HEK293 (cell line): ENCODE results near the gene PEX14.

ENCODE experiments used
- CTCF ChIP-seq: fragments of 450-650 bp; formaldehyde crosslinking; IDR thresholded peaks from 2 replicates; pipeline ENCODE4 v1.5.1; 2016; ENCODE audit warnings: missing biosample characterization, missing genetic modification characterization
- ELK4 ChIP-seq: IDR thresholded peaks from 2 replicates; pipeline ENCODE4 v1.6.1; 2011; ENCODE audit warnings: mild to moderate bottlenecking, low read depth, low read length, borderline replicate concordance
- KLF10 ChIP-seq: fragments of 450-650 bp; IDR thresholded peaks from 2 replicates; pipeline ENCODE4 v1.5.1; 2018; ENCODE audit warnings: missing biosample characterization, mild to moderate bottlenecking, missing genetic modification characterization
- REST ChIP-seq: fragments of 450-650 bp; formaldehyde crosslinking; IDR thresholded peaks from 2 replicates; pipeline ENCODE4 v1.5.1; 2016; ENCODE audit warnings: missing biosample characterization, missing genetic modification characterization
- SALL2 ChIP-seq: fragments of 450-650 bp; formaldehyde crosslinking; IDR thresholded peaks from 2 replicates; pipeline ENCODE4 v1.5.0; 2017; ENCODE audit warnings: missing biosample characterization, mild to moderate bottlenecking, missing genetic modification characterization, borderline replicate concordance
- SP2 ChIP-seq: fragments of 450-650 bp; formaldehyde crosslinking; IDR thresholded peaks from 2 replicates; pipeline ENCODE4 v1.5.1; 2016; ENCODE audit warnings: missing biosample characterization, missing genetic modification characterization
- YY1 ChIP-seq: fragments of 450-650 bp; formaldehyde crosslinking; IDR thresholded peaks from 2 replicates; pipeline ENCODE4 v1.5.1; 2018; ENCODE audit warnings: missing biosample characterization, missing genetic modification characterization
- ZNF174 ChIP-seq: fragments of 450-650 bp; formaldehyde crosslinking; IDR thresholded peaks from 2 replicates; pipeline ENCODE4 v1.5.0; 2017; ENCODE audit warnings: missing biosample characterization, mild to moderate bottlenecking, missing genetic modification characterization
- ZNF560 ChIP-seq: fragments of 450-650 bp; formaldehyde crosslinking; IDR thresholded peaks from 2 replicates; pipeline ENCODE4 v1.5.1; 2017; ENCODE audit warnings: missing biosample characterization, missing genetic modification characterization, borderline replicate concordance
- ZNF664 ChIP-seq: fragments of 450-650 bp; formaldehyde crosslinking; IDR thresholded peaks from 2 replicates; pipeline ENCODE4 v1.5.1; 2016; ENCODE audit warnings: missing biosample characterization, missing genetic modification characterization

- TF ChIP-seq ZNF174 (tag by site-specific recombination) (no peak), CTCF (tag by site-specific recombination) (no peak), SALL2 (tag by site-specific recombination) (no peak), ELK4 (no peak), KLF10 (no peak), REST (no peak), ZNF664 (tag by site-specific recombination) (no peak), SP2 (no peak), ZNF560 (tag by site-specific recombination) (no peak), YY1 (tag by site-specific recombination) (no peak)
Observed at GRCh38 chr1:10651389-10651766, 176.6 kb downstream of the PEX14 start.
